Tibial nerve (tissue), 4 donors: ENCODE results near the gene OSGEPL1. TPM values are rescaled to one million over a fixed set of nuclear protein-coding genes. Genes with fewer than 3 reads are reported as not detected.

ENCODE experiments used
- DNase-seq, 2 donors: peaks; one replicate each; pipeline ENCODE4 v3.0.0-alpha.2; 2019; ENCODE audit warnings: low spot score in 2 of 2
- H3K27ac ChIP-seq, 4 donors: fragments of 200-600 bp; sonication (generic) in 3 of 4; one replicate each; pipeline ENCODE4 v1.5.1; 2017 to 2019; ENCODE audit warnings: mild to moderate bottlenecking in 1 of 4
- H3K27me3 ChIP-seq, 2 donors: fragments of 200-600 bp; sonication (generic) in 1 of 2; one replicate each; pipeline versions ENCODE4 v1.5.1 to v1.6.0; 2017 to 2019
- H3K36me3 ChIP-seq, 3 donors: fragments of 200-600 bp; sonication (generic); one replicate each; pipeline ENCODE4 v1.5.1; 2018 to 2019
- H3K4me1 ChIP-seq, 4 donors: fragments of 200-600 bp; sonication (generic) in 3 of 4; one replicate each; pipeline ENCODE4 v1.5.1; 2017 to 2019
- H3K4me3 ChIP-seq, 4 donors: fragments of 200-600 bp; sonication (generic) in 3 of 4; one replicate each; pipeline ENCODE4 v1.5.1; 2017 to 2019; ENCODE audit warnings: mild to moderate bottlenecking in 1 of 4, moderate library complexity in 1 of 4
- H3K9me3 ChIP-seq, 4 donors: fragments of 200-600 bp; sonication (generic) in 3 of 4; one replicate each; pipeline ENCODE4 v1.5.1; 2017 to 2019
- CTCF ChIP-seq, 5 experiments: fragments of 200-600 bp in 3 of 5; fragments of 450-650 bp in 2 of 5; sonication (generic) in 3 of 5; IDR thresholded peaks; one replicate each; pipeline ENCODE4 v1.5.1; 2016 to 2019; ENCODE audit warnings: antibody characterized with exemption in 5 of 5, mild to moderate bottlenecking in 3 of 5, moderate library complexity in 2 of 5
- EP300 ChIP-seq, 2 donors: sonication (generic); formaldehyde crosslinking; IDR thresholded peaks; one replicate each; pipeline ENCODE4 v1.6.1; 2017; ENCODE audit warnings: antibody characterized with exemption in 2 of 2, mild to moderate bottlenecking in 1 of 2
- POLR2A ChIP-seq, 2 donors: fragments of 450-650 bp; IDR thresholded peaks; one replicate each; pipeline ENCODE4 v1.6.1; 2017; ENCODE audit warnings: antibody characterized with exemption in 2 of 2, mild to moderate bottlenecking in 2 of 2, moderate library complexity in 2 of 2
- WGBS, 2 donors: methylation state at CpG; one replicate each; pipeline ENCODE4 v1.1.5; 2018; 5-methylcytosine and 5-hydroxymethylcytosine counted together
- total RNA-seq, 4 donors: library from RNA; depleted of rRNA; stranded (reverse); fragments of >200 nt; gene quantifications; one replicate each; pipeline ENCODE4 v1.1.0, GENCODE V29; 2016

Gene OSGEPL1
- total RNA-seq, 4 donors from 2014 or later = 8.4 to 26.4 (median 11.8) TPM

- TF ChIP-seq POLR2A (IDR thresholded peaks at IDR 0.05) = no peak
- no peak for TF ChIP-seq EP300 (IDR thresholded peaks at IDR 0.05)
- TF ChIP-seq CTCF (IDR thresholded peaks at IDR 0.05) = peak; percentile 15 to 48 (median 32)
- H3K36me3 ChIP-seq = peaks cover 0 to 74% (median 6%) of the 10 kb centered on the region in 3 donors
- DNase-seq = peak in 1 of 2 donors; percentile 50
- H3K27ac ChIP-seq = no peak overlapping the region
- WGBS, 2 donors = 82 to 83% methylated on average over 10 of the region's 10 CpGs
- no peaks in the 10 kb centered on the region for H3K4me1 ChIP-seq
- no peaks in the 10 kb centered on the region for H3K27me3 ChIP-seq
- no peaks in the 10 kb centered on the region for H3K9me3 ChIP-seq
- no peak overlapping the region for H3K4me3 ChIP-seq
These were observed 11.4 kb downstream of the OSGEPL1 start for GRCh38 chr2:189751080-189751658.

- Histone ChIP-seq H3K36me3 (peaks cover 0 to 24% (median 0%) of the 10 kb centered on the region in 3 donors), H3K4me3 (no peak overlapping the region), H3K27ac (no peak overlapping the region), H3K4me1 (no peaks in the 10 kb centered on the region), H3K27me3 (no peaks in the 10 kb centered on the region), H3K9me3 (no peaks in the 10 kb centered on the region)
- no peak for DNase-seq
- 71 to 72% methylated on average over 3 of the region's 3 CpGs for WGBS, 2 donors
- TF ChIP-seq CTCF (IDR thresholded peaks at IDR 0.05) (no peak), POLR2A (IDR thresholded peaks at IDR 0.05) (no peak), EP300 (IDR thresholded peaks at IDR 0.05) (no peak)
These were observed 33.2 kb downstream of the OSGEPL1 start for GRCh38 chr2:189729430-189729829.

GRCh38 chr2:189726849-189727248 is 35.7 kb downstream of the OSGEPL1 start:
- no peak overlapping the region for H3K4me3 ChIP-seq
- no peaks in the 10 kb centered on the region for H3K9me3 ChIP-seq
- no peak for DNase-seq
- H3K27me3 ChIP-seq = no peaks in the 10 kb centered on the region
- no peaks in the 10 kb centered on the region for H3K4me1 ChIP-seq
- no peak overlapping the region for H3K27ac ChIP-seq
- peaks cover 0 to 27% (median 0%) of the 10 kb centered on the region in 3 donors for H3K36me3 ChIP-seq
- TF ChIP-seq CTCF (IDR thresholded peaks at IDR 0.05) (no peak), POLR2A (IDR thresholded peaks at IDR 0.05) (no peak), EP300 (IDR thresholded peaks at IDR 0.05) (no peak)

GRCh38 chr2:189726271-189726670 is 36.3 kb downstream of the OSGEPL1 start:
- TF ChIP-seq CTCF (IDR thresholded peaks at IDR 0.05) (no peak), EP300 (IDR thresholded peaks at IDR 0.05) (no peak), POLR2A (IDR thresholded peaks at IDR 0.05) (no peak)
- 86 to 88% methylated on average over 1 of the region's 1 CpG for WGBS, 2 donors
- no peaks in the 10 kb centered on the region for H3K27me3 ChIP-seq
- no peaks in the 10 kb centered on the region for H3K4me1 ChIP-seq
- H3K4me3 ChIP-seq = no peak overlapping the region
- no peak overlapping the region for H3K27ac ChIP-seq
- H3K36me3 ChIP-seq = peaks cover 0 to 27% (median 0%) of the 10 kb centered on the region in 3 donors
- no peak for DNase-seq
- H3K9me3 ChIP-seq = no peaks in the 10 kb centered on the region

GRCh38 chr2:189723192-189723591 is 39.4 kb downstream of the OSGEPL1 start:
- no peak for TF ChIP-seq POLR2A (IDR thresholded peaks at IDR 0.05)
- no peak for TF ChIP-seq CTCF (IDR thresholded peaks at IDR 0.05)
- TF ChIP-seq EP300 (IDR thresholded peaks at IDR 0.05) = no peak
- Histone ChIP-seq H3K27me3 (no peaks in the 10 kb centered on the region), H3K36me3 (peaks cover 0 to 38% (median 0%) of the 10 kb centered on the region in 3 donors), H3K9me3 (no peaks in the 10 kb centered on the region), H3K4me3 (no peak overlapping the region), H3K27ac (no peak overlapping the region), H3K4me1 (no peaks in the 10 kb centered on the region)
- DNase-seq = no peak
